Measurements from ENCODE around the gene KIF5A.

Gene KIF5A

DNA sequence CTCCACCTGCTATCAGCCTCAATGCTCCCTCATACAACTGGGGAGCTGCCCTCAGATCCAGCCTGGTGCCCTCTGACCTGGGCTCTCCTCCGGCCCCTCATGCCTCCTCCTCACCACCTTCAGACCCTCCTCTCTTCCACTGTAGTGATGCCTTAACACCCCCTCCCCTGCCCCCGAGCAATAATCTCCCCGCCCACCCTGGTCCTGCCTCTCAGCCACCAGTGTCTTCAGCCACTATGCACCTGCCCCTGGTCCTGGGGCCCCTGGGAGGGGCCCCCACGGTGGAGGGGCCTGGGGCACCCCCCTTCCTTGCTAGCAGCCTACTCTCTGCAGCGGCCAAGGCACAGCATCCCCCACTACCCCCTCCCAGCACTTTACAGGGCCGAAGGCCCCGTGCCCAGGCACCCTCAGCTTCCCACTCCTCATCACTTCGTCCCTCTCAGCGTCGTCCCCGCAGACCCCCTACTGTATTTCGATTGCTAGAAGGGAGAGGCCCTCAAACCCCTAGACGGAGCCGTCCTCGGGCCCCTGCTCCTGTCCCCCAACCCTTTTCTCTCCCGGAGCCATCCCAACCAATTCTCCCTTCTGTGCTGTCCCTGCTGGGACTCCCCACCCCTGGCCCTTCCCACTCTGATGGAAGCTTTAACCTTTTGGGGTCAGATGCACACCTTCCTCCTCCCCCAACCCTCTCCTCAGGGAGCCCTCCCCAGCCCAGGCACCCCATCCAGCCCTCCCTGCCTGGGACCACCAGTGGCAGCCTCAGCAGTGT lies 24.0 kb upstream of the KIF5A start:
- Histone ChIP-seq H3K27ac (ENCODE audit: low read length) (no peak overlapping the region), H3K27me3 (ENCODE audit: low read depth, low read length) (no peaks in the 10 kb centered on the region), H3K9ac (ENCODE audit: low read length) (no peak overlapping the region), H3K9me3 (ENCODE audit: insufficient read depth, low read length) (no peaks in the 10 kb centered on the region), H4K20me1 (ENCODE audit: insufficient read depth, low read length) (0 out of 2 replicates have a peak, but pooled peaks cover 9% of the 10 kb centered on the region), H2AFZ (ENCODE audit: low read depth, low read length) (no peak overlapping the region), H3K4me1 (ENCODE audit: low read length) (peaks cover 24% of the 10 kb centered on the region), H3K4me2 (ENCODE audit: low read length) (no peak overlapping the region), H3K79me2 (ENCODE audit: low read length) (peaks cover 17% of the 10 kb centered on the region), H3K4me3 (ENCODE audit: low read length) (no peak overlapping the region), H3K36me3 (replicated peaks; ENCODE audit: low read depth, low read length) (peaks cover 30% of the 10 kb centered on the region)
- TF ChIP-seq CTCF (IDR thresholded peaks at IDR 0.05; ENCODE audit: low read depth, low read length) (no peak), EZH2phosphoT487 (IDR thresholded peaks at IDR 0.05; ENCODE audit: low read depth) (no peak)

DNA sequence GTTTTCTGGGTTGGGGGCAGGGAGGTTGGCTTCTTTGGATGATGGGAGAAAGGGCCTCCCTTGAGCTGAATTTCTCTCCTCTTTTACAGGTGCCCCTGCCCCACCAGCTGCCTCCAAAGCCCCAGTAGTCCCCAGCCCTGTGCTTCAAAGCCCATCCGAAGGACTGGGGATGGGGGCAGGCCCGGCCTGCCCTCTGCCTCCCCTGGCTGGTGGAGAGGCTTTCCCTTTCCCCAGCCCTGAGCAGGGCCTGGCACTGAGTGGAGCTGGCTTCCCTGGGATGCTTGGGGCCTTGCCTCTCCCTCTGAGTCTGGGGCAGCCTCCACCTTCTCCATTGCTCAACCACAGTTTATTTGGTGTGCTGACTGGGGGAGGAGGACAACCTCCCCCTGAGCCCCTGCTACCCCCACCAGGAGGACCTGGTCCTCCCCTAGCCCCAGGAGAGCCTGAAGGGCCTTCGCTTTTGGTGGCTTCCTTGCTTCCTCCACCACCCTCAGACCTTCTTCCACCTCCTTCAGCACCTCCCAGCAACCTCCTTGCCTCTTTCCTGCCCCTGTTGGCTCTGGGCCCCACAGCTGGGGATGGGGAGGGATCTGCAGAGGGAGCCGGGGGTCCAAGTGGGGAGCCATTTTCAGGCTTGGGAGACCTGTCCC lies 23.2 kb upstream of the KIF5A start:
- peaks cover 16% of the 10 kb centered on the region for H3K4me1 ChIP-seq (ENCODE audit: low read length)
- no peak overlapping the region for H2AFZ ChIP-seq (ENCODE audit: low read depth, low read length)
- no peak overlapping the region for H3K4me3 ChIP-seq (ENCODE audit: low read length)
- peaks cover 17% of the 10 kb centered on the region for H3K79me2 ChIP-seq (ENCODE audit: low read length)
- no peak overlapping the region for H3K27ac ChIP-seq (ENCODE audit: low read length)
- H3K9ac ChIP-seq (ENCODE audit: low read length): no peak overlapping the region
- TF ChIP-seq CTCF (IDR thresholded peaks at IDR 0.05; ENCODE audit: low read depth, low read length): no peak
- TF ChIP-seq EZH2phosphoT487 (IDR thresholded peaks at IDR 0.05; ENCODE audit: low read depth): no peak
- H3K9me3 ChIP-seq (ENCODE audit: insufficient read depth, low read length): no peaks in the 10 kb centered on the region
- peaks cover 31% of the 10 kb centered on the region for H3K36me3 ChIP-seq (replicated peaks; ENCODE audit: low read depth, low read length)
- 0 out of 2 replicates have a peak, but pooled peaks cover 9% of the 10 kb centered on the region for H4K20me1 ChIP-seq (ENCODE audit: insufficient read depth, low read length)
- H3K4me2 ChIP-seq (ENCODE audit: low read length): no peak overlapping the region
- H3K27me3 ChIP-seq (ENCODE audit: low read depth, low read length): no peaks in the 10 kb centered on the region

GRCh38 chr12:57527184-57527583 lies 22.7 kb upstream of the KIF5A start:
- no peak overlapping the region for H3K4me2 ChIP-seq (ENCODE audit: low read length)
- no peak overlapping the region for H3K27ac ChIP-seq (ENCODE audit: low read length)
- no peak for TF ChIP-seq CTCF (IDR thresholded peaks at IDR 0.05; ENCODE audit: low read depth, low read length)
- no peak for TF ChIP-seq EZH2phosphoT487 (IDR thresholded peaks at IDR 0.05; ENCODE audit: low read depth)
- H3K4me3 ChIP-seq (ENCODE audit: low read length): no peak overlapping the region
- H3K4me1 ChIP-seq (ENCODE audit: low read length): peaks cover 11% of the 10 kb centered on the region
- H3K9ac ChIP-seq (ENCODE audit: low read length): no peak overlapping the region
- H3K27me3 ChIP-seq (ENCODE audit: low read depth, low read length): no peaks in the 10 kb centered on the region
- 0 out of 2 replicates have a peak, but pooled peaks cover 9% of the 10 kb centered on the region for H4K20me1 ChIP-seq (ENCODE audit: insufficient read depth, low read length)
- peaks cover 31% of the 10 kb centered on the region for H3K36me3 ChIP-seq (replicated peaks; ENCODE audit: low read depth, low read length)
- no peaks in the 10 kb centered on the region for H3K9me3 ChIP-seq (ENCODE audit: insufficient read depth, low read length)
- H2AFZ ChIP-seq (ENCODE audit: low read depth, low read length): no peak overlapping the region
- H3K79me2 ChIP-seq (ENCODE audit: low read length): peaks cover 17% of the 10 kb centered on the region

GRCh38 chr12:57528176-57528575 lies 21.7 kb upstream of the KIF5A start:
- H3K79me2 ChIP-seq (ENCODE audit: low read length): peaks cover 15% of the 10 kb centered on the region
- H3K4me3 ChIP-seq (ENCODE audit: low read length): no peak overlapping the region
- H3K36me3 ChIP-seq (replicated peaks; ENCODE audit: low read depth, low read length): peaks cover 39% of the 10 kb centered on the region
- H3K27ac ChIP-seq (ENCODE audit: low read length): no peak overlapping the region
- no peak overlapping the region for H3K9ac ChIP-seq (ENCODE audit: low read length)
- no peak for TF ChIP-seq EZH2phosphoT487 (IDR thresholded peaks at IDR 0.05; ENCODE audit: low read depth)
- no peak for TF ChIP-seq CTCF (IDR thresholded peaks at IDR 0.05; ENCODE audit: low read depth, low read length)
- H4K20me1 ChIP-seq (ENCODE audit: insufficient read depth, low read length): 0 out of 2 replicates have a peak, but pooled peaks cover 9% of the 10 kb centered on the region
- H3K9me3 ChIP-seq (ENCODE audit: insufficient read depth, low read length): no peaks in the 10 kb centered on the region
- H2AFZ ChIP-seq (ENCODE audit: low read depth, low read length): no peak overlapping the region
- H3K4me1 ChIP-seq (ENCODE audit: low read length): peaks cover 11% of the 10 kb centered on the region
- H3K27me3 ChIP-seq (ENCODE audit: low read depth, low read length): no peaks in the 10 kb centered on the region
- H3K4me2 ChIP-seq (ENCODE audit: low read length): no peak overlapping the region

Measured in OCI-LY3 (cell line).